ENCODE results near the gene KCNK16.

- TF ChIP-seq EZH2 (IDR thresholded peaks at IDR 0.05; ENCODE audit: borderline replicate concordance) (no peak), CTCF (IDR thresholded peaks at IDR 0.05; ENCODE audit: poor library complexity) (no peak), EZH2phosphoT487 (IDR thresholded peaks at IDR 0.05; ENCODE audit: low read depth, severe bottlenecking, unreplicated experiment) (no peak)
These were observed 53.8 kb downstream of the KCNK16 start for GRCh38 chr6:39268721-39269120.
